ENCODE measurements around the gene CGB7.

Gene CGB7

DNA sequence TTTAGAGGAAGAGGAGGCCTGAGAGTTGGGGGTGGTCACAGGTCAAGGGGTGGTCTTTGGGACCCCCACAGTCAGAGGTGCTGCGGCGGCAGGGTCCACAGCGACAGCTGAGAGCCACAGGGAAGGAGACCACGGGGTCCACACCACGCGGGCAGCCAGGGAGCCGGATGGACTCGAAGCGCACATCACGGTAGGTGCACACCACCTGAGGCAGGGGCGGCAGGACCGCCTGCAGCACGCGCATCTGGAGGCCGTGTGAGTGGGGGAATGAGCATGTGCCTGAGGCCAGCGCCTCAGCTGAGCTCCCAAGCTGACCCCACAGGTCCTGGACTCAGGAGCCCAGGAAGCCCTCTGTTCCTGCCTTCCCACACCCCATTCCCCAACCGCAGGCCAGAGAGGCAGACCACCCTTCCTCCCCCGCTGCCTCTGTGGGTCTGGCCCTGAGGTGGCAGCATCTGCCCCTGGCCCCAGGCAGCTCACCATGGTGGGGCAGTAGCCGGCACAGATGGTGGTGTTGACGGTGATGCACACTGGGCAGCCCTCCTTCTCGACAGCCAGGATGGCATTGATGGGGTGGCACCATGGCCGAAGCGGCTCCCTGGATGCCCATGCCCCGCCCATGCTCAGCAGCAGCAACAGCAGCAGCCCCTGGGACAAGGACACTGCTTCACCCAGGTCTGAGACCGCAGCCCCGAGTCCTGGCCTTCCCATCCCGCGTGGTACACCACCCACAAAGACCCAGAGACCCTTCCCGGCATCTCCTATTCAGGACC, 41.3 kb downstream of the CGB7 start:
- no peak for DNase-seq (ENCODE audit: low read depth)

DNA sequence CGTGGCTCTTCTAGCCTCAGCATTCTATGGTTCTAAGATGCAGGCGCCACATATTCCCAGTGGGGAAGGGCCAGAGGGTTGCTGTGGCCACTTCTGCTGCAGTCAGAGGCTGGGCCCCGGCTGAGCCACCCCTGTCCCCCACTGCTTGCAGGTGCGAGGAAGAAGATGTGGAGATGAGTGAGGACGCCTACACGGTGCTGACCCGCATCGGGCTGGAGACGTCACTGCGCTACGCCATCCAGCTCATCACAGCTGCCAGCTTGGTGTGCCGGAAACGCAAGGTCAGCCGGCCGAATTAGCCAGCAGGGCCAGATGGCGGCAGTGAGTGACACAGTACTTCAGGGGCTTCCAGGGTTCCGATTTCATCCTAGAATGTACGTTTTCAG, 42.7 kb downstream of the CGB7 start:
- DNase-seq (ENCODE audit: low read depth), result no peak

DNA sequence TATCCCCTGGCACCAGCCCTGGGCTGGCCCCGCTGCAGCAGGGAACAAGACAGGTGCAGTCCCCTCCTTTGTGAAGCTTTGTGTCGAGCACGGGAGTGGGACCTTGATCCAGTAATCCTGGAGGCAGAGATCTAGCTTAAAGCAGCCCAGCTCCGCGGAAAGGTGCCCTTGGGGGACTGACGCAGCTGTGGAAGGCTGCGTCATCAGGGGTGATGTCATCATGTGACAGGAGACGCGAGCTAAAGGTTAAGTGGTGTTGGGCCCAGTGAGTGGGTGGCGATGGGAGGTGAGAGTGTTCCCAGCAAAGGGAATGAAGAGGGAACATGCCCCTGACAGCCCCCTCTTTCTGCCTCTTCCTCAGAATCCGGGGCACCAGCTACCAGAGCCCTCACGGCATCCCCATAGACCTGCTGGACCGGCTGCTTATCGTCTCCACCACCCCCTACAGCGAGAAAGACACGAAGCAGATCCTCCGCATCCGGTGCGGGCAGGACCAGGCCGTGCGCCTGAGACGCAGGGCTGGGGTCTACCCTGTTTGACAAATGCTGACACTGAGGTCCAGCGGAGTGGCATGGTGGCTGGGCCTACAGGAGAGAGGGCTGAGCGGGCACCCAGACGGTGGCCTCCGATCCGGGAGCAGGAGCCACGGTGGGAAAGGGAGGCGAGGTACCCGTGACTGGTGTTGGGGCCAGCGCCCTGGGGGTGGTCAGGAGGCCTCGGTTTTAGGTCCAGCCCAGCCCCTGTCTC, 43.3 kb downstream of the CGB7 start:
- no peak for DNase-seq (ENCODE audit: low read depth)

DNA sequence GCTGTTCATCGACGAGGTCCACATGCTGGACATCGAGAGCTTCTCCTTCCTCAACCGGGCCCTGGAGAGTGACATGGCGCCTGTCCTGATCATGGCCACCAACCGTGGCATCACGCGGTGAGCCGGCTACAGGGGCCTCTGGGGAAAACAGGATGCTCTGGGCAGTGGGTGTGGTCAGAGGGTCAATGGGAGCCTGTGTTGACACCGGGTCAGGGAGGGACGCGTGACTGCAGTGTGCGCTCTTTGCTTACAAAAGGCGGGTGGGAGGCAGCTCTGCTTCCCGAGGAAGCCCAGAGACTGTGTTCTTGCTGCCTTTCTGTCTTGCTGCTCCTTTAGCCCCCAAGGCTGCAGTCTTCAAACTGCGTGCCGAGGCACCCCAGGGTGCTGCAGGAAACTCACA, 46.4 kb downstream of the CGB7 start:
- no peak for DNase-seq (ENCODE audit: low read depth)

DNA sequence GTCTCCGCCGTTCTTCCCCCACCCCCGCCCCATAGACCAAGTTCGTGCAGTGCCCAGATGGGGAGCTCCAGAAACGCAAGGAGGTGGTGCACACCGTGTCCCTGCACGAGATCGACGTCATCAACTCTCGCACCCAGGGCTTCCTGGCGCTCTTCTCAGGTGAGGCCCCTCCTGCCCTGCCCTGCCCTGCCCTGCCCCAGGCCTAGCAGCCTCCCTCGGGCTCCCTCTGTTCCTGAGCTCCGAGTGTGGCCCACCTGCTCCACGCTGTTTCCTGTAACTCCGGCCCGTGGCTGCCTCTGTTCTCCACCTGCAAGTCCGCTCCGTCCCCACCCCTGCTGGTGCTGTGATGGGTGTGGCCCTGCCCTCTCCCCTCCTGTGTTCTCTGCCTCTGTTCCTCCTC, 47.1 kb downstream of the CGB7 start:
- no peak for DNase-seq (ENCODE audit: low read depth)

DNA sequence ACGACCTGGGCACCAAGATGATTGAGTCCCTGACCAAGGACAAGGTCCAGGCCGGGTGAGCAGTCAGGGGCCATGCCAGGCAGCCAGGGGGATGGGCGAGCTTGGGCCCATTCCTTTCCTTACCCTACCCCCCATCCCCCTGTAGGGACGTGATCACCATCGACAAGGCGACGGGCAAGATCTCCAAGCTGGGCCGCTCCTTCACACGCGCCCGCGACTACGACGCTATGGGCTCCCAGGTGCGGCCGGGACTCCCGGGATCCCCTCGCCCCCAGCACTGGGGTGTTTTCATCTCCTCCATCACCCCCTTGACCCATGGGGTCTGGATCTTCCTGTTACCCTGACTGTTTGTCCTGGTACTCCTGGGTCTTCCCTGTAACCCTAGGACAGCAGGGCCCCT, 47.7 kb downstream of the CGB7 start:
- DNase-seq (ENCODE audit: low read depth), result no peak

DNA sequence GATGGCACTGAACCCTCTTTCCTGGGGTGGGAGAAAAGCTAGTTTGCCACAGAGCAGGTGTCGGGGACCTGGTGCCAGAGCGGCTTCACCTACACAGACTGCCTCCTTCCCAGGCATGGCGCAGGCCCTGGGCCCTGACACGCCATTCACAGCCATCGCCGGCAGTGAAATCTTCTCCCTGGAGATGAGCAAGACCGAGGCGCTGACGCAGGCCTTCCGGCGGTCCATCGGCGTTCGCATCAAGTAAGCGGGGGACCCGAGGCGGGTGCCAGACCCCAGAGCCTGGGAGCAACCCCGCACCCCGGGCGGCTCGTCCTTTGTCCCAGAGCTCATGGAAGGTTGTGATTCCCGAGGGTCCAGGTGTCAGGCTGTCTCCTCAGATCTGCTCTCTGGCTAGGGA, 50.6 kb downstream of the CGB7 start:
- no peak for DNase-seq (ENCODE audit: low read depth)

DNA sequence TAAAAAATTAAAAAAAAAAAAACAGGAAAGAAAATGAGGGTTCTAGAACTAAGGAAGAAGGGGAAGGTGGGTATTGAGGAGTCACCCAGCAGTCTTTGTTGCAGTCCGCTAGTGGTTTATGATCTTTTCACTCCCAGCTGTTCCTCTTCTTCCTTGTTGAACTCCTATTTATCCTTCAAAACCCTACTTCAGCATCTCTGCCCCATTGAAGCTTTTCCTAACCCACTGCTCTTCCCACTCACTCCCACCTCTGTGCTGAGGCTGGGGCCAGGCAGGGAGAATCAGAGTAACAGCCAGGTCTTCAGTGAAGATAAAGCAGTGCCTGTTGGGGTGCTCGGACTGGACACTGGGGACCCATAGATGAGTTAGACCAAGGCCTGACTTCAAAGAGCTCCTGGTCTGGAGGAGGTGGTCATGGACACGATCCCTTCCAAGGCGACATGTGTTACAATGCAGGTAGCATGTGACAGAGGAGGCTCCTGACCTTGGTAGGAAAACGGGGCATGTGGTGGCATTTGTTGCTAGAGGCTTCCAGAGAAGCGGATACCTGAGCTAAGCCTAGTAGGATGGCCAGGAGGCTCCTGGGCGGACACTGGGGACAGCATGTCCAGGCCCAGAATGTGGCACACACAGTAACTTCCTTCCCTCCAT, 52.5 kb downstream of the CGB7 start:
- no peak for DNase-seq (ENCODE audit: low read depth)
